Neuronal stem cell (in vitro differentiated cells): ENCODE results near the gene C11orf71.

Source experiments
- DNase-seq: peaks from one replicate; pipeline ENCODE4 v3.0.0-alpha.2; 2013; ENCODE audit warnings: low spot score
- H2AFZ ChIP-seq: one replicate; pipeline ENCODE4 v1.6.1; 2013; ENCODE audit warnings: mild to moderate bottlenecking, low read length, inconsistent platforms
- H2AK5ac ChIP-seq: 2 replicates; pipeline ENCODE4 v1.6.1; 2013; ENCODE audit warnings: low read depth, mild to moderate bottlenecking, inconsistent platforms, low read length, moderate library complexity, mixed read lengths
- H2BK120ac ChIP-seq: 2 replicates; pipeline ENCODE4 v1.6.1; 2013; ENCODE audit warnings: low read depth, mild to moderate bottlenecking, inconsistent platforms, low read length, moderate library complexity, mixed read lengths
- H2BK12ac ChIP-seq: one replicate; pipeline ENCODE4 v1.6.1; 2013; ENCODE audit warnings: low read length, inconsistent platforms
- H2BK15ac ChIP-seq: 2 replicates; pipeline ENCODE4 v1.6.1; 2013; ENCODE audit warnings: mild to moderate bottlenecking, low read length, inconsistent platforms, mixed read lengths
- H2BK5ac ChIP-seq: one replicate; pipeline ENCODE4 v1.6.1; 2013; ENCODE audit warnings: inconsistent platforms, mild to moderate bottlenecking, low read length, moderate library complexity
- H3K14ac ChIP-seq: one replicate; pipeline ENCODE4 v1.6.1; 2013; ENCODE audit warnings: low read length, inconsistent platforms
- H3K18ac ChIP-seq: 2 replicates; pipeline ENCODE4 v1.6.1; 2013; ENCODE audit warnings: low read length, inconsistent platforms
- H3K23ac ChIP-seq: 2 replicates; pipeline ENCODE4 v1.6.1; 2013; ENCODE audit warnings: low read depth, mild to moderate bottlenecking, mixed read lengths, low read length, inconsistent platforms; ENCODE audit not compliant: poor library complexity
- H3K27ac ChIP-seq: replicated peaks from 3 replicates; pipeline ENCODE4 v1.5.1; 2013; ENCODE audit warnings: low read length, inconsistent platforms
- H3K27me3 ChIP-seq, 3 experiments: 2 replicates each; pipeline ENCODE4 v1.6.1; 2013; ENCODE audit warnings: low read length in 3 of 3, mild to moderate bottlenecking in 2 of 3, inconsistent platforms in 1 of 3, low read depth in 1 of 3, mixed read lengths in 1 of 3, moderate library complexity in 1 of 3; ENCODE audit not compliant: control insufficient read depth in 3 of 3, insufficient read depth in 3 of 3
- H3K36me3 ChIP-seq, 2 donors: replicated peaks in 1 of 2; 2 replicates each; pipeline ENCODE4 v1.6.1; 2013; ENCODE audit warnings: low read length in 2 of 2; ENCODE audit not compliant: control insufficient read depth in 2 of 2, insufficient read depth in 2 of 2
- H3K4ac ChIP-seq: 2 replicates; pipeline ENCODE4 v1.6.1; 2013; ENCODE audit warnings: inconsistent platforms, mild to moderate bottlenecking, low read length, moderate library complexity
- H3K4me1 ChIP-seq, 2 donors: 1 replicate in 1 of 2; 2 replicates in 1 of 2; pipeline ENCODE4 v1.6.1; 2013; ENCODE audit warnings: low read length in 2 of 2, low read depth in 1 of 2; ENCODE audit not compliant: control insufficient read depth in 2 of 2, insufficient read depth in 1 of 2
- H3K4me2 ChIP-seq: one replicate; pipeline ENCODE4 v1.6.1; 2013; ENCODE audit warnings: mild to moderate bottlenecking, low read length, inconsistent platforms; ENCODE audit not compliant: insufficient read depth, poor library complexity, severe bottlenecking
- H3K4me3 ChIP-seq, 2 donors: 2 replicates each; pipeline ENCODE4 v1.5.1; 2013; ENCODE audit warnings: low read length in 2 of 2, mild to moderate bottlenecking in 2 of 2, inconsistent platforms in 1 of 2, moderate library complexity in 1 of 2
- H3K79me1 ChIP-seq: one replicate; pipeline ENCODE4 v1.6.1; 2013; ENCODE audit warnings: low read depth, mild to moderate bottlenecking, inconsistent platforms, low read length, moderate library complexity
- H3K9ac ChIP-seq: one replicate; pipeline ENCODE4 v1.6.1; 2013; ENCODE audit warnings: mild to moderate bottlenecking, low read depth, low read length, inconsistent platforms; ENCODE audit not compliant: poor library complexity
- H3K9me3 ChIP-seq, 2 donors: replicated peaks in 1 of 2; 2 replicates each; pipeline versions ENCODE3 to v1.6.1; 2013; ENCODE audit warnings: low read length in 2 of 2, mild to moderate bottlenecking in 2 of 2, inconsistent platforms in 1 of 2, low read depth in 1 of 2, mixed read lengths in 1 of 2, moderate library complexity in 1 of 2; ENCODE audit not compliant: control insufficient read depth in 2 of 2, insufficient read depth in 1 of 2
- H4K8ac ChIP-seq: one replicate; pipeline ENCODE4 v1.6.1; 2013; ENCODE audit warnings: low read depth, mild to moderate bottlenecking, inconsistent platforms, low read length, moderate library complexity
- H4K91ac ChIP-seq: one replicate; pipeline ENCODE4 v1.6.1; 2013; ENCODE audit warnings: low read length, low read depth, mild to moderate bottlenecking, inconsistent platforms; ENCODE audit not compliant: poor library complexity
- WGBS, 2 donors: extraction: QIAGEN DNeasy Blood & Tissue Kit; methylation state at CpG; one replicate each; pipeline ENCODE4 v1.1.7; 2013; ENCODE audit warnings: missing lambda C conversion rate in 2 of 2, mixed read lengths in 1 of 2; ENCODE audit not compliant: insufficient read length in 2 of 2, insufficient replicate concordance in 1 of 2; ENCODE audit errors: extremely low coverage in 2 of 2; 5-methylcytosine and 5-hydroxymethylcytosine counted together

The C11orf71 gene

GRCh38 chr11:114358716-114359115, 41.6 kb downstream of the C11orf71 start:
- H2BK120ac ChIP-seq = no peak overlapping the region
- H3K27me3 ChIP-seq = no peaks in the 10 kb centered on the region
- H2AFZ ChIP-seq = no peak overlapping the region
- no peak overlapping the region for H4K8ac ChIP-seq
- DNase-seq = no peak
- H3K9ac ChIP-seq = no peak overlapping the region
- no peak overlapping the region for H4K91ac ChIP-seq
- no peak overlapping the region for H3K27ac ChIP-seq
- H3K9me3 ChIP-seq = no peaks in the 10 kb centered on the region
- no peaks in the 10 kb centered on the region for H3K36me3 ChIP-seq
- H3K4me1 ChIP-seq = no peaks in the 10 kb centered on the region
- no peak overlapping the region for H3K23ac ChIP-seq
- H3K4me2 ChIP-seq = no peak overlapping the region
- WGBS, 2 donors = no CpG with 5 or more reads among the region's 1 CpG
- H3K14ac ChIP-seq = no peak overlapping the region
- H3K79me1 ChIP-seq = no peaks in the 10 kb centered on the region
- no peak overlapping the region for H2AK5ac ChIP-seq
- no peak overlapping the region for H2BK15ac ChIP-seq
- no peak overlapping the region for H2BK12ac ChIP-seq
- no peak overlapping the region for H2BK5ac ChIP-seq
- no peak overlapping the region for H3K4me3 ChIP-seq
- no peak overlapping the region for H3K4ac ChIP-seq
- no peak overlapping the region for H3K18ac ChIP-seq

GRCh38 chr11:114354076-114354475, 46.2 kb downstream of the C11orf71 start:
- H2AFZ ChIP-seq = peak overlapping the region; percentile 48
- no peaks in the 10 kb centered on the region for H3K9me3 ChIP-seq
- H2BK15ac ChIP-seq = no peak overlapping the region
- H2BK12ac ChIP-seq = no peak overlapping the region
- no peak overlapping the region for H4K91ac ChIP-seq
- no peaks in the 10 kb centered on the region for H3K36me3 ChIP-seq
- H3K4me3 ChIP-seq = no peak overlapping the region
- H3K27me3 ChIP-seq = no peaks in the 10 kb centered on the region
- no peaks in the 10 kb centered on the region for H3K4me1 ChIP-seq
- no peak overlapping the region for H3K23ac ChIP-seq
- no peak overlapping the region for H4K8ac ChIP-seq
- H3K79me1 ChIP-seq = no peaks in the 10 kb centered on the region
- H2AK5ac ChIP-seq = no peak overlapping the region
- no CpG with 5 or more reads among the region's 3 CpGs for WGBS, 2 donors
- no peak overlapping the region for H3K4me2 ChIP-seq
- H3K27ac ChIP-seq = no peak overlapping the region
- H2BK120ac ChIP-seq = no peak overlapping the region
- no peak for DNase-seq
- no peak overlapping the region for H2BK5ac ChIP-seq
- no peak overlapping the region for H3K18ac ChIP-seq
- H3K9ac ChIP-seq = no peak overlapping the region
- H3K4ac ChIP-seq = no peak overlapping the region
- no peak overlapping the region for H3K14ac ChIP-seq

- no peaks in the 10 kb centered on the region for H3K27me3 ChIP-seq
- no peaks in the 10 kb centered on the region for H3K9me3 ChIP-seq
- H3K14ac ChIP-seq = no peak overlapping the region
- H3K23ac ChIP-seq = no peak overlapping the region
- H3K4me1 ChIP-seq = no peaks in the 10 kb centered on the region
- no peak overlapping the region for H3K4me2 ChIP-seq
- H3K4ac ChIP-seq = no peak overlapping the region
- no peak overlapping the region for H2BK120ac ChIP-seq
- H2AFZ ChIP-seq = no peak overlapping the region
- no peak overlapping the region for H2BK15ac ChIP-seq
- H4K8ac ChIP-seq = no peak overlapping the region
- H3K79me1 ChIP-seq = no peaks in the 10 kb centered on the region
- DNase-seq = no peak
- H4K91ac ChIP-seq = no peak overlapping the region
- H3K27ac ChIP-seq = no peak overlapping the region
- H2BK12ac ChIP-seq = no peak overlapping the region
- no peak overlapping the region for H3K4me3 ChIP-seq
- H2BK5ac ChIP-seq = no peak overlapping the region
- no peaks in the 10 kb centered on the region for H3K36me3 ChIP-seq
- WGBS, 2 donors = no CpG with 5 or more reads among the region's 3 CpGs
- H2AK5ac ChIP-seq = no peak overlapping the region
- H3K18ac ChIP-seq = no peak overlapping the region
- H3K9ac ChIP-seq = no peak overlapping the region
Observed at GRCh38 chr11:114353443-114353842, 46.9 kb downstream of the C11orf71 start.

- no peak overlapping the region for H3K4ac ChIP-seq
- H3K9ac ChIP-seq = no peak overlapping the region
- no peak overlapping the region for H2BK15ac ChIP-seq
- no peak overlapping the region for H3K14ac ChIP-seq
- H3K36me3 ChIP-seq = no peaks in the 10 kb centered on the region
- H2BK120ac ChIP-seq = no peak overlapping the region
- no peak overlapping the region for H3K27ac ChIP-seq
- H3K4me3 ChIP-seq = no peak overlapping the region
- no peak overlapping the region for H3K18ac ChIP-seq
- no peak overlapping the region for H2BK12ac ChIP-seq
- WGBS, 2 donors = no CpG with 5 or more reads among the region's 10 CpGs
- H4K91ac ChIP-seq = no peak overlapping the region
- no peaks in the 10 kb centered on the region for H3K9me3 ChIP-seq
- H2BK5ac ChIP-seq = no peak overlapping the region
- no peaks in the 10 kb centered on the region for H3K27me3 ChIP-seq
- H3K4me2 ChIP-seq = no peak overlapping the region
- no peaks in the 10 kb centered on the region for H3K79me1 ChIP-seq
- H3K23ac ChIP-seq = no peak overlapping the region
- no peaks in the 10 kb centered on the region for H3K4me1 ChIP-seq
- H2AK5ac ChIP-seq = no peak overlapping the region
- no peak overlapping the region for H4K8ac ChIP-seq
- no peak for DNase-seq
- H2AFZ ChIP-seq = no peak overlapping the region
Observed at GRCh38 chr11:114350022-114350421, 50.3 kb downstream of the C11orf71 start.
